GM04503 (cell line): ENCODE results near the gene C10orf53.

Source experiments
- DNase-seq: peaks from one replicate; pipeline ENCODE4 v3.0.0-alpha.2; 2012; ENCODE audit warnings: low read depth

Gene C10orf53

GRCh38 chr10:49679480-49679893 is at the start of gene C10orf53:
TSS of gene C10orf53 (plus strand) at chr10:49679651. CDS start at chr10:49679698, 47 bp downstream.
- DNase-seq: no peak

- DNase-seq: no peak
Observed at GRCh38 chr10:49631975-49632374, 47.5 kb upstream of the C10orf53 start.

GRCh38 chr10:49632406-49633317 is 46.8 kb upstream of the C10orf53 start:
- DNase-seq: no peak

GRCh38 chr10:49633327-49634068 is 46.0 kb upstream of the C10orf53 start:
- no peak for DNase-seq

- no peak for DNase-seq
Observed at GRCh38 chr10:49634069-49634660, 45.3 kb upstream of the C10orf53 start.

GRCh38 chr10:49642311-49642710 is 37.1 kb upstream of the C10orf53 start:
- DNase-seq: no peak

GRCh38 chr10:49643241-49644034 is 36.0 kb upstream of the C10orf53 start:
- DNase-seq: no peak

GRCh38 chr10:49644035-49644646 is 35.3 kb upstream of the C10orf53 start:
- no peak for DNase-seq

- no peak for DNase-seq
Observed at GRCh38 chr10:49645417-49645816, 34.0 kb upstream of the C10orf53 start.

GRCh38 chr10:49645871-49646870 is 33.3 kb upstream of the C10orf53 start:
- no peak for DNase-seq

- no peak for DNase-seq
Observed at GRCh38 chr10:49647554-49647953, 31.9 kb upstream of the C10orf53 start.

- no peak for DNase-seq
Observed at GRCh38 chr10:49647985-49648795, 31.3 kb upstream of the C10orf53 start.

- DNase-seq: no peak
Observed at GRCh38 chr10:49649294-49649693, 30.2 kb upstream of the C10orf53 start.

- no peak for DNase-seq
Observed at GRCh38 chr10:49649936-49650723, 29.3 kb upstream of the C10orf53 start.

- DNase-seq: no peak
Observed at GRCh38 chr10:49650724-49651034, 28.8 kb upstream of the C10orf53 start.

GRCh38 chr10:49651039-49651835 is 28.2 kb upstream of the C10orf53 start:
- DNase-seq: no peak

- no peak for DNase-seq
Observed at GRCh38 chr10:49651917-49652316, 27.5 kb upstream of the C10orf53 start.
